ENCODE data around the gene PRPH2. TPM values are rescaled to one million over a fixed set of nuclear protein-coding genes. Genes with fewer than 3 reads are reported as not detected.

Gene PRPH2
- total RNA-seq, 1 experiment from 2014 or later = 2.6 TPM

Other genes with a start within 250 kb of the PRPH2 start
- 16.8 and 19.2 TPM in 2 replicates for gene UBR2, start 158.6 kb downstream of the PRPH2 start, total RNA-seq (2014; rRNA removed)
- 42.8 and 48.3 TPM in 2 replicates for gene TBCC, start 23.5 kb upstream of the PRPH2 start, total RNA-seq (2014; rRNA removed)
- 4.5 and 6.1 TPM in 2 replicates for gene BICRAL, start 59.5 kb upstream of the PRPH2 start, total RNA-seq (2014; rRNA removed)
- gene RPL7L1, start 157.0 kb upstream of the PRPH2 start, total RNA-seq (2014; rRNA removed) = 126 and 152 TPM in 2 replicates
- gene PTCRA, start 193.5 kb upstream of the PRPH2 start, total RNA-seq (2014; rRNA removed) = not detected in 2 replicates
- 40.1 and 45.9 TPM in 2 replicates for gene CNPY3, start 206.9 kb upstream of the PRPH2 start, total RNA-seq (2014; rRNA removed)
- not detected in 2 replicates for gene GNMT, start 238.2 kb upstream of the PRPH2 start, total RNA-seq (2014; rRNA removed)